ENCODE data around the gene TAGLN3.
A peak's percentile ranks its signal among the peaks of the same experiment; 100 is the strongest.

The TAGLN3 gene

GRCh38 chr3:112056451-112056929 lies 57.8 kb downstream of the TAGLN3 start:
- H3K4me1 ChIP-seq (ENCODE audit: control insufficient read depth, insufficient read depth, low read length), result no peaks in the 10 kb centered on the region
- ChIA-PET CTCF (no interaction called here), POLR2A (no interaction called here)
- H3K36me3 ChIP-seq (ENCODE audit: control insufficient read depth in 2 of 2, insufficient read depth in 1 of 2, low read length in 2 of 2), result no peaks in the 10 kb centered on the region
- TF ChIP-seq ZNF341 (tag by site-specific recombination; IDR thresholded peaks at IDR 0.05; ENCODE audit: low read depth) (no peak), ZNF335 (tag by site-specific recombination; conservative IDR thresholded peaks at IDR 0.05) (peak; percentile 46; the same call in 1 of the 2 replicates), PRDM6 (tag by site-specific recombination; IDR thresholded peaks at IDR 0.05) (peak; percentile 23; the same call in 1 of the 2 replicates)
- TF ChIP-seq, protein P1, sequence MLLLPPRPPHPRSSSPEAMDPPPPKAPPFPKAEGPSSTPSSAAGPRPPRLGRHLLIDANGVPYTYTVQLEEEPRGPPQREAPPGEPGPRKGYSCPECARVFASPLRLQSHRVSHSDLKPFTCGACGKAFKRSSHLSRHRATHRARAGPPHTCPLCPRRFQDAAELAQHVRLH (tag by site-specific recombination; IDR thresholded peaks at IDR 0.05), result no peak
- H3K4me3 ChIP-seq (ENCODE audit: low read depth, low read length), result no peak overlapping the region
- no peaks in the 10 kb centered on the region for H3K9me3 ChIP-seq (ENCODE audit: control insufficient read depth, insufficient read depth, low read depth, low read length)
- no peak overlapping the region for H3K27ac ChIP-seq (ENCODE audit: extremely low read depth, low read depth, low read length)

GRCh38 chr3:112059497-112059896 lies 60.8 kb downstream of the TAGLN3 start:
- TF ChIP-seq ZNF211 (tag by site-specific recombination; IDR thresholded peaks at IDR 0.05; ENCODE audit: low read depth), result no peak
- TF ChIP-seq HOXC10 (CRISPR knock-in tag; IDR thresholded peaks at IDR 0.05), result no peak
- Histone ChIP-seq H3K9me3 (ENCODE audit: control insufficient read depth, insufficient read depth, low read depth, low read length) (no peaks in the 10 kb centered on the region), H3K4me1 (ENCODE audit: control insufficient read depth, insufficient read depth, low read length) (no peaks in the 10 kb centered on the region), H3K36me3 (ENCODE audit: control insufficient read depth in 2 of 2, insufficient read depth in 1 of 2, low read length in 2 of 2) (no peaks in the 10 kb centered on the region), H3K4me3 (ENCODE audit: low read depth, low read length) (no peak overlapping the region), H3K27ac (ENCODE audit: extremely low read depth, low read depth, low read length) (no peak overlapping the region)
- POLR2A ChIA-PET, result no interaction called here
- CTCF ChIA-PET, result no interaction called here

DNA sequence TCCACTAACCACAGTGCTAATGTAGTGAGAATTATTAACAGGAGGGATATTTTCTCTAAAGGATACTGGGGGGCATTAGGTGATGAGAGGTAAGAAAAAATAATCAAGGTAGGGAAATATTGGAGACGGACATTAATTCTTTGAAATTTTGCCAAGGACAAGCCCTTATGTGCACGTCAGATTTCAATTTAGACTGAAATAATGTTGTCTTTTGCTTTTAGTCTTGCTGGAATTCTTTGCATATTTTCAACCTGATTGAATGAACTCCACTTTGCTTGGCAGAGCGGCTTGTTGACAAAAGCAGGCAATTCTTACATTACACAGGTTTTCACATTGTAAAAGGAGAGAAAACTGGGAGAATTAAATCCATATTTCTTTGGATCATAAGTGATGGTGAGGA lies 62.4 kb downstream of the TAGLN3 start:
- Histone ChIP-seq H3K36me3 (ENCODE audit: control insufficient read depth in 2 of 2, insufficient read depth in 1 of 2, low read length in 2 of 2) (no peaks in the 10 kb centered on the region), H3K27ac (ENCODE audit: extremely low read depth, low read depth, low read length) (no peak overlapping the region), H3K4me3 (ENCODE audit: low read depth, low read length) (no peak overlapping the region), H3K9me3 (ENCODE audit: control insufficient read depth, insufficient read depth, low read depth, low read length) (no peaks in the 10 kb centered on the region), H3K4me1 (ENCODE audit: control insufficient read depth, insufficient read depth, low read length) (no peaks in the 10 kb centered on the region)
- ChIA-PET CTCF (no interaction called here), POLR2A (no interaction called here)
- TF ChIP-seq ZNF48 (tag by site-specific recombination; IDR thresholded peaks at IDR 0.05) (no peak), HIC1 (tag by site-specific recombination; IDR thresholded peaks at IDR 0.05) (no peak), ZNF558 (tag by site-specific recombination; IDR thresholded peaks at IDR 0.05) (no peak), YY2 (tag by site-specific recombination; IDR thresholded peaks at IDR 0.05) (no peak), ZNF133 (tag by site-specific recombination; IDR thresholded peaks at IDR 0.05) (no peak), ZNF514 (tag by site-specific recombination; IDR thresholded peaks at IDR 0.05) (no peak), ZNF423 (tag by site-specific recombination; IDR thresholded peaks at IDR 0.05) (no peak), MYNN (tag by site-specific recombination; IDR thresholded peaks at IDR 0.05; ENCODE audit: borderline replicate concordance) (no peak)
